GM21825 (cell line): ENCODE data around the gene CERS4.
A peak's percentile ranks its signal among the peaks of the same experiment; 100 is the strongest.
"Not testable (repeated sequence)": the region's sequence is repeated elsewhere in the genome, so short reads cannot be mapped to it uniquely, and the experiment has no call there.

Experiments
- ATAC-seq: cut with Tn5 transposase; IDR thresholded peaks from one replicate; pipeline ENCODE4 v1.9.1; 2021; ENCODE audit warnings: mild to moderate bottlenecking, moderate library complexity; ENCODE audit not compliant: unreplicated experiment

CERS4 gene

GRCh38 chr19:8209462-8210378 lies 550 bp downstream of the CERS4 start:
- peak; percentile 58 for ATAC-seq

- no peak for ATAC-seq
Measured at GRCh38 chr19:8210421-8211101, 1.4 kb downstream of the CERS4 start.

- ATAC-seq = no peak
Measured at GRCh38 chr19:8212212-8212611, 3.0 kb downstream of the CERS4 start.

GRCh38 chr19:8212916-8213315 lies 3.7 kb downstream of the CERS4 start:
- ATAC-seq = no peak

GRCh38 chr19:8213827-8214672 lies 4.9 kb downstream of the CERS4 start:
- no peak for ATAC-seq

- ATAC-seq = no peak
Measured at GRCh38 chr19:8214802-8215201, 5.6 kb downstream of the CERS4 start.

- ATAC-seq = no peak
Measured at GRCh38 chr19:8215783-8216182, 6.6 kb downstream of the CERS4 start.

GRCh38 chr19:8216357-8216756 lies 7.2 kb downstream of the CERS4 start:
- no peak for ATAC-seq

- not testable (repeated sequence) for ATAC-seq
Measured at GRCh38 chr19:8218127-8218526, 9.0 kb downstream of the CERS4 start.

GRCh38 chr19:8220481-8220880 lies 11.3 kb downstream of the CERS4 start:
- ATAC-seq = no peak

GRCh38 chr19:8221161-8221560 lies 12.0 kb downstream of the CERS4 start:
- ATAC-seq = no peak

- ATAC-seq = not testable (repeated sequence)
Measured at GRCh38 chr19:8223442-8223841, 14.3 kb downstream of the CERS4 start.

GRCh38 chr19:8224394-8225145 lies 15.4 kb downstream of the CERS4 start:
- ATAC-seq = no peak

GRCh38 chr19:8231073-8231604 lies 22.0 kb downstream of the CERS4 start:
- ATAC-seq = no peak

- ATAC-seq = no peak
Measured at GRCh38 chr19:8233370-8233769, 24.2 kb downstream of the CERS4 start.

- no peak for ATAC-seq
Measured at GRCh38 chr19:8237026-8237425, 27.9 kb downstream of the CERS4 start.

GRCh38 chr19:8238251-8238650 lies 29.1 kb downstream of the CERS4 start:
- ATAC-seq = no peak

- ATAC-seq = no peak
Measured at GRCh38 chr19:8239528-8240273, 30.5 kb downstream of the CERS4 start.
